HG03565 (cell line): Measurements from ENCODE around the gene KRT36.

Experiments used
- ATAC-seq: cut with Tn5 transposase; IDR thresholded peaks from one replicate; pipeline ENCODE4 v1.9.1; 2021; ENCODE audit warnings: mild to moderate bottlenecking, moderate library complexity; ENCODE audit not compliant: unreplicated experiment

The KRT36 gene

DNA sequence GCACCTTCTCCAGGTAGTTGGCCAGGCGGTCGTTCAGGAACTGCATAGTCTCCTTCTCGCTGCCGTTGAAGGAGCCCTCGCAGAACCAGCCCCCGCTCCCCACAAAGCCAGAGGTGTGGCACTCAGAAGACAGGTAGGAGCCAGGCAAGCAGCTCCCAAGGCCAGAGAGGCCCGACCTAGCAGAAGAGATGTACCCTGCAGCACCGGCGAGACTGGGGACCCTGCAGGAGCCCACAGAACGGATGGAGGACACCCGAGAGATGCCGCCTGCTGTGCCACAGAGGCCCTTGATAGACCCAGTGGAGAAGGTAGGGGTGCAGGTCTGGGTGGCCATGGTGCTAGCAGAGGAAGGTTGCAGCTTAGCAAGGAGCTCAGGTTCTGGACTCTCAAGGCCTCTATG lies at the start of gene KRT36:
KRT36 (minus strand) TSS at position 380 of the 400 bp plus-strand sequence; CDS start at position 334, 46 bp downstream.
- no peak for ATAC-seq

DNA sequence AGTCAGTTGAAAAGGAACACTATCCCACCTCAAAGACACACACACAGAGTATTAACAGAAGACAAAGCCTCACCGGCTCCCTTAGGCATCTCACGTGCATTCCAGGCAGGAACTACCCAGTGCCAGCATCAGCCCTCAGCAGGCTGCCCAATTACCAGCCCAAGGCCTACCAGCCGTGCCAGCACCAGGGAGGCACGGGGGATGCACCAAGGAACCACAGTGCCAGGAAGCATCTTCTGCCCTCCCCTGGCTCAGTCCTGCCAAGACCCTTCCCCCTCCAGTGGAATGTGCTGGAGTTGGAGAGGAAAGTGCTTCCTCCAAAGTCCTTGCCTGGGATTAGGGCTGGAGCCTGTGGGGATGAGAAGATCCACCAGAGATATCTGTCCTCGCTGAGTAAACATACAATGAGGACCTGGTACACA lies 49.4 kb upstream of the KRT36 start:
- ATAC-seq = no peak

DNA sequence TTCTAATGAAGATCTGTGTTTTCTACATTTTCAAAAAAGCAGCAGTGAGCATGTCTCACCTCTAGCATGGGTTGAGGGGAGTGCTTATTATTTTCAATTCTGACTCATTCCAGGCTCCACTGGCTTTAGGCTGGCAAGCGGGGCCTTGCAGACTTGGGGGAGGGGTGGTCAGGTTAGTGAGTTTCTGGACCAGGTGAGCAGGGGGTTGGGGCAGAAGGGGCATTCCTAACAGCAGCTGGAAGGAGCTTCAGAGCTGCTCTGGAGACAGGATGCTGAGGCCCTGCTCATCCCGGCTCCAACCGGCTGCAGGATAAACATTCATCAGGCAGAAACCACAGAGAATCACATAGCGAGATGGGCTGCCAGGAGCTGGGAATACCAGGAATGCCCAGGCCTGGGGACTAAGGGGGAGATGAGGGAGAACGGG lies 48.9 kb upstream of the KRT36 start:
- no peak for ATAC-seq

DNA sequence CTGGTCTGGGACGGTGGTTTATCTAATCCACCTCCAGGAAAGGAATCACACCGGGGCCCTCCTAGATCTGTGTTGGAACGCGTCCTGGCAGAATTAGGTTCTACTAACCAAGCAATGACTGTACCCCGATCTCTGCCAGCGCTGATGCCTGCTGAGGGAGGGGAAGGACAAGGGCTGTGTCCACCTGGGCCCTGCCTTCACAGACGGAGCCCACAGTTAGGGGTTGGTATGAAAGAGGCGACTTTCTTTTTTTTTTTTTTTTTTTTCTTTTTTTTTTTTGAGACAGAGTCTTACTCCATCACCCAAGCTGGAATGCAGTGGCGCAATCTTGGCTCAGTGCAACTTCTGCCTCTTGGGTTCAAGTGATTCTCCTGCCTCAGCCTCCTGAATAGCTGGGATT lies 48.3 kb upstream of the KRT36 start:
- no peak for ATAC-seq

DNA sequence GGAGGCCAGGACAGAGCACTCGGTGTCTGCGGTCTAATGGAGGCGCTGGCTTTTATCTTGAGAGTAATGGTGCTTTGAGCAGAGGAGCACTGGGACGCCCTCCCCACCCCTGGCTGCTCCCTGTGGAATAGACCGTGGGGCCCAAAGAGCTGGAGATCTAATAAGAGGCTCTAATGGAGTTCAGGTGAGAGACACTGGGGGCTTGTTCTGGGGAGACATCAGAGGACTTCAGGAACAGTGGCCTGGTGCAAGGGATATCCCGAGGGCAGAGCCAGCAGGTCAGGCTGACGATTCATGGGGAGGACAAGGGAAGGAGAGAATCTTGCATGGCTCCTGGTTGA lies 47.9 kb upstream of the KRT36 start:
- no peak for ATAC-seq

DNA sequence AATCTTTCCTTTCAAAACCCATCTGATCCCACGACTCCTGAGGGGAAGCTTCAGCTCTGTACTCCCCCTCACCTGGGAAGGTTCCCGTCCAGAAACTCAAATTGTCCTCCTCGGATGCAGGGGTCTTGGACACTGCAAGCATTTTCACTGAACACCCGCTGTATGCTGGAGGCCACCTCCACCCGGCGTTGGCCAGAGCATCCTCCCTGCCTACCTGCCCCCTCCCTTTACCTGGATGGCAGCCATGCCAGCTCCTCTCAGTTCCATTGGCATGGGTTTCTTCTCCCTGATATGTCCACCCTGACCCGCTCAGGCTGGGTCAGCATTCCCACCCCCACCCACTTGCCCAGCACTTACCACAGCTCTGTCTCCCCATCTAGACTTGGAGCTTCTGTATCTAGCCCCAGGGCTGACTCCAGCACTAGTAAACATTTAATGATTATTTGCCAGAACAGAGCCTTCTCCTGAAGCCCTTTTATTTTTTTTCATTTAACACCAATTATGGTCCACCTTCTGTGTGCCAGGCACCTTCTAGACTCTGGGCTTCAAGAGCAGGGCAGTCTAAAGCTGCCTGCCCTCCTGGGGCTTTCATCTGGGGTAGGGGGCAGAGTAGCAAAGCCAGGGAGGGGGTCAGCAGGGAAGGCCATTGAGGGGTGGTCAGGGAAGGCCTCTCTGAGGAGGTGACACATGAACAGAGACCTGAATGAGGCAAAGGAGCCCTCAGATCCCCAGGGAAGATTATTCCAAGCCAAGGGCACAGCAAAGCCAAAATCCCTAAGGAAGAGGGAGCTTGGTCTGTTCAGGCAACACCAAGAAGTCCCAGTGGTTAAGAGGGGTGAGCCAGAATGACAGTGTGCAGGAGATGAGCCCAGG lies 47.3 kb upstream of the KRT36 start:
- ATAC-seq = no peak

DNA sequence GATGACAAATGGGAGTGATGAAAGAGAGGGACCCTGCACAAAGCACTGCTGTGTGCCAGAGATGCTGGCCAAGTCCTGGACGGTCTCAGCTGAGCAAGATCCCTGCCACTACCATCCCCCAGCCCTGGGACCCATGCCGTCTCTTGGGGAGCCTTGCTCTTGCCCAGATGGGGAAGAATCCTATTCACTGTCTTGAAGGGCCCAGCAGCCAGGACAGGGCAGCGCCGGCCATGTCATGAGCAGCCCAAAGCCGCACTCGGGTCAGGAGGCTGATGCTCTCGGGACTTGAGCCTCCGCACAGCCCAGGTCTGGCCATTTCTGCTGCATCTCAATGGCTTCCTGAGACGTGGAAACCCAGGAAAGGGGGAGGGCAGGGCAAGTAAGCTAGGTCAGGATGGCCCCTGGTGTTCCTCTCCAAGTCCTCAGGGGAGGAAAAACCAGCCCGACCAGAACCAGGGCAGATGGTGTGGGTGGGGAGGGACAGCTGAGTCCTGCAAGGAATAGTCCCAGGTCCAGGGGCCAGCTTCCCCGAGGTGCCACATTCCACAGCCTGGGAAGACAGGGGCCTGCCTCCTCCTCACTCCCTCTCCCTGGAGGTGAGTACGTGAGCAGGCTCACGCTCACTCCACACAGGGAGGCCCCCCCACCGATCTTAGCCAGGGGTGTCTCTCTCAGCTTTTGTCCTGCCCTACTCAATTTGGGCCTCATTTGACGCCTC lies 46.2 kb upstream of the KRT36 start:
- ATAC-seq = no peak

DNA sequence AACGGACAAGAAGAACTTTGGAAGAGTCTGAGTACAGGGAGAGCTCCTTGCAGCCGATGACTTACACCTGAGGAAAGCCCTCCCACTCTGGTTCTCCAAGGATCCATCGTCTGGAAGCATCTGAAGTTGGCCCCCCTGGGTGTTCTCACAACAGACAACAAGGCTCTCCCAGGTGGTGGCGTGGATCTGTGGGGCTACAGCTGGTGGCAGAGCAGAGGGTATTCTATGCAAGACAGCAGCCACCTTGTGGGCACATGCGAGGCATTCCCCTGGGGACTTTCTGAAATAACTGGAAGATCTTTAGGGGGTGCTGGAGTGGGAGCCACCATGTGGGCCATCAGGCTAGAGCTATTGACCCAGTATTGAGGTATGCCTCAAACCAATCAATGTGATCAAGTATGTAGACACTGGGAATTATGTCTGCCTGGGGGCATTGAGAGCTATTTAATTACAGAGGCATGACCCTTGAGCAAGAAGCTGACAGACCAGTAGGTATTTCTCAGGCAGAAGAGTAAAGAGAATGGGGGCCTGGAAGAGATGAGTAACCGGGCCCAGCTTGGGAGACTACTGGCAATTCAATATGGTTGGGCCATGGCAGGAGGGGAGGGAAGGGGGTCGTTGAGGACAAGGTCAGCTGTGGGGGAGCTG lies 45.3 kb upstream of the KRT36 start:
- no peak for ATAC-seq

DNA sequence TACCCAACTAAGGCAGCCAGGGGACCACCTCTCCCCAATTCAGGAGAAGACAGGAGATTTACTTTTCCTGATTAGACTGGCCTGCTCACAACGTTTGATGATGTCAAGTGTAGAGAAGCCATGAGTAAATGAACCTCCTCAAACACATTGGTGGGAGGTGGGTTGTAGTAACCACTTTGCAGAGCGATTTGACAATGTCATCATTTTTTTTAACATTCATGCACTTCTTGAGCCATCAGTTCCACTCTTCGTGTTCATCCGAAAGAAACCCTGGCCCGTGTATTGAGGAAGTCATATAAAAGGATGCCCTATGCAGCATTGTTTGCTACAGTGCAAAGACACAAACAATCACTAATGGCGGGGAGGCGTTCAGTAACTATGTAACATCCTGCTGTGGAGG lies 43.9 kb upstream of the KRT36 start:
- no peak for ATAC-seq

DNA sequence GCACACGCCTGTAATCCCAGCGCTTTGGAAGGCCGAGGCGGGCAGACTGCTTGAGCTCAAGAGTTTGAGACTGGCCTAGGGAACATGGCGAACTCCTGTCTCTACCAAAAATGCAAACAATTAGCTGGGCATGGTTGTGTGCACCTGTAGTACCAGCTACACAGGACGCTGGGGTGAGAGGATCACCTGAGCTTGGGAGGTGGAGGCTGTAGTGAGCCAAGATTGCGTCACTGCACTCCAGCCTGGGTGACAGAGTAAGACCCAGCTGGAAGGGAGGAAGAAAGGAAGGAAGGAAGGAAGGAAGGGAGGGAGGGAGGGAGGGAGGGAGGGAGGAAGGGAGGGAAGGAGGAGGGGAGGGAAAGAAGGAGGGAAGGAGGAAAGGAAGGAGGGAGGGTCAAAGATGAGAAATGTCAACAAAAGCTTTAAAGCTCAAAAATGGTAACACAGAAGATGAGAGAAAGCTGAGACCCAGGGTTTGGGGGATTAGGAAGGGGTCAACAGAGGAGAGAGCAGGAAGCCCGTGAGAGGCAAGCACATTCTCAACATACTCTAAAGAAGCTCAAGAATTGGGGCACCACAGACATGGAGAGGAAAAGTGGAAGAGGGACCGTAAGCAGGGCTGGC lies 43.3 kb upstream of the KRT36 start:
- ATAC-seq = no peak

DNA sequence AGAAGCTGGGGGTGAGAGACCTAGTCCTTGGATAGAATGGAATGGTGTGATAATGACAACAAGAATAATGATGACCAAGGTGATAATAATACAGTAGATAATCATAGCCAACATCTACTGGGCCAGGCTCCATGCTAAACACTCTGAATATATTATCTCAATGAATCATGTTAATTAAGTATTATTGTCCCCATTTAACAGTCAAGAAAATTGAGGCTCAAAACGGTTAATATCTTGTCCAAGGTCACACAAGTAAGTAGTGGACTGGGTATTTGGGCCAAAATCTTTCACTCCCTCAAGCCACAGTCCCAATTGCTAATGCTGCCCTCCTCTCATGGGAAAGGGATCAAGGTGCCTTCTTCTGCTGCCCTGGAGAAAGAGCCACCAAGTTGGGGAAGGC lies 42.3 kb upstream of the KRT36 start:
- no peak for ATAC-seq

DNA sequence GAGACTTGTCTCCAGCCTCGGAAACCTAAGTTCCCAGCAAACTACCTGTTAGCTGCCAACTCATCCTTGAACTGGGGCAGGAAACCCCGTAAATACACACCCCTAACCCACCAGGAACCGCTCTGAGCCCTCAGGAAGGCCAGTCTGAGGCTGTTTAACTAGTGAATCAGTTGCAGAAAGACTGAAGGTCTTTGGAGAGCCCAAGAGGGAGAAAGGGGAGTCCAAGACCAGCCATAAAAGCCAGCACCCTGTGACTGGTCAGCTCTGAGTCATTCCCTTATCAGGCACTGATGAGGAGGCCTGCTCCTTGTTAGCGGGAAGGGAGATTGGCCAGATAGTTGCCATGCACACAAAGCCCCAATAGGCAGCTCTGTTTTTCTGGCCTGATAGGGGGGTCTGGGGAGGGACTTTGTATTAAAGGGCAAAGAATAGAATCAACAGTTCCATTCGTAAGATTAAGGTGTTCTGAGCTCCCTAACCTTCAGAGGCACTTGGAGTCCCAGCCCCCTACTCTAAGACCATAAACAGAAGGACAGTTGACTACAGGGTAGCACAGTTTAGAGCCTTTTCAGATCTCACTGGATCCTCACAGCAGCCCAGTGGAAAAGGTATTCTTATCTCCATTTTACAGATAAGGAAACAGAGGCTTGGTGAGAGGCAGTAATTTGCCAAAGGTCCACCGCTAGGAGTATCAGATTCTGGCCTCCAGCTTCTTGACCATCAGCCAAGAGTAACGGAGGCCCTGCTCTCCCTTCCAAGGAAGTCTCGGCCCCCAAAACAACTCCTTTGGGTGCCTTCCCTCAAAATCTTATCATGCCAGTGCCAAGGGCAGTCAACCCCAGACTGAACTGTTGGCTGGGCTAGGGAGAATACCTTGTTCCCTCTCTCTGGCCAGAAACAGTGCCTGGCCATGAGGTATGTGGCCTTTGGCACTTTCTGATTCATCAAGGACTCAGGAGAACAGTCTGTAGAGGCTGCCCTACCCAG lies 40.6 kb upstream of the KRT36 start:
- ATAC-seq = no peak

DNA sequence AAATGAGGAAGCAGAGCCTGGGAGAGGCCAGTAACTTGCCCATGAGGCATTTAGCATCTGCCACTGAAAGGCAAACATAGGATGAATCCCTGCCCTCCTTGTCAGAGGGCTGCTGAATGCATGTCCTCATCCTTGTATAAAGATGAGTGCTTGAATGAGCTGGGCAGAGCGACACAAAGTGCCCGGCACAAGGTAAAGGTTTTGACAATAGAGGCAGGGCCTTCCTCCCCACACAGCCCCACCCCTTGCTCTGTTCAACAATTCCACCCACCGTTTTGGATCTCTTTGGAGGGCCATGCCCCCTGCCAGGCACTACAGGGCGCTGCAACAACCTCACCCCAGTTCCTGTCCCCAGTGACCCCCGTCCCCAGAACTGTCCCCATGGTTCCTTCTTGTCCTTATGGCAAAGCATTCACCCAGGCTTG lies 39.8 kb upstream of the KRT36 start:
- no peak for ATAC-seq

DNA sequence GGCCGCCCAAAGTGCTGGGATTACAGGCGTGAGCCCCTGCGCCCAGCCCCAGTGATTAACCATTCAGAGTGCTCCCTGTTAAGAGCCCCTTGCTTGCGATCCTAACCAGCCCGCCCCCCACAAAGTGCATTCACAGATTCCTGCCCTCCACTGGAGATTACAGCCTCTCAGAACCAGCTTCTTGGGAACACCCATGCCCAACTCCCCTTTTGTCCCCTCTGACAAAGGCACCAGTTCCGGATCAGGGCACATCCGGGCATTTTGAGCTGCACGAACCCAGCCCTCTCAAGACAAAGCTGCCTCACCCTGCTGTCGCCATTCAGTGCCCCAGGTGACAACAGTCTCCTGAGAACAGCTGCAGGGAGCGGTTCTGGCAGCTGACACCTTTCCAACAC lies 39.2 kb upstream of the KRT36 start:
- no peak for ATAC-seq

DNA sequence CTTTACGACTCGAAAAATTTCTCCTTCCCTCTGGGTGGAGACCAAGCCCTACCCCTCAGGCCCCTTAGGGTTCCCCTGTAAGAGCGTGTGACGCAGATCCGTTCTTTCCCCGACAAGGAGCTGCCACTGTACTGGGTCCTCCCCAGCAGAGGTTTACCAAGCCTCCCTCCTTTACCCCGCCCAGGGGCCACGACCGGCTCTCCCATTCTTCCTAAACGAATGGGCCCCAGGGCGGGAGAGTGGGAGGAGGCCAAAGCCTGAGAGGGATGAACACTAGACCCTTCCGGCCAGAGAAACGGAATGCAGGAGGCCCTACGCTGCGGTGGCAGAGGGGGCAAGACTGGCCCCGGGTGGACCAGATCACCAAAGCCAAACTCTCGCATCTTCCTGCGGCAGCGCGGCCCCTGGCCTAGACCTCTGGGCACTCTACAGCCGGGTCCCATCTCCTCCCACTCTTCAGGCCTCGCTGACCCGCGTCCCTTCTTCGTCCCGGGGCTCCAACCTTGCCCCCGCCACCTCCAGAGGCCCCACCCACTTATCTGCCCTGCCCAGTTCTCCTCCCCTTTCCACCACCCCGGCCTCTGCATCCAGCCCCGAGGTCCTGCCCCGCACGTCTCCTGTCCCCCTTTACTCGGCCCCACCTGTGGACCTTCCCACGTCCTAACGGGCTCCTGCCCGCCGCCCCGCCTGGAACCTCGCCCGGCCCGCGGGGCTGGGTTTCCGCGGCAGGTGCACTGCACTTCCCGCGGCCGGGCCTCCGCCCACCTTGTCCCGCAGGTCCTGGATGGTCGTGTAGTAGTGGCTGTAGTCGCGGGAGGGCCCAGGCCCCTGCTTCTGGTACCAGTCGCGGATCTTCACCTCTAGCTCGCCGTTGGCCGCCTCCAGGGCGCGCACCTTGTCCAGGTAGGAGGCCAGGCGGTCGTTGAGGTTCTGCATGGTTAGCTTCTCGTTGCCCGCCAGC lies 37.6 kb upstream of the KRT36 start:
- ATAC-seq = no peak

DNA sequence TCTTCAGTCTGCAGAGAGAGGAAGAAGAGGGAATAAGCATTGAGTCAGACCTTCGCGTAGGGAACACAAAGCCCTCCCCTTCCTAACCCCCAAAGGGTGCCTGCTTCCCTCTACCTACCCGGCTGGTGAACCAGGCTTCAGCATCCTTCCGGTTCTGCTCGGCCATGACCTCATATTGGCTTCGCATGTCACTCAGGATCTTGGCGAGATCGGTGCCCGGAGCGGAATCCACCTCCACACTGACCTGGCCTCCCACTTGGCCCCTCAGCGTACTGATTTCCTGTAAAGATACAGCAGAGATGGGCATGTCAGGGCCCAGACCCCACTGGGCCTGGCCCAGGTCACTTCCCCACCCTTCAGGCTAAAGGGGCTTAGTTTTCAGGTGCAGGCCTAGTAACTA lies 34.6 kb upstream of the KRT36 start:
- no peak for ATAC-seq

DNA sequence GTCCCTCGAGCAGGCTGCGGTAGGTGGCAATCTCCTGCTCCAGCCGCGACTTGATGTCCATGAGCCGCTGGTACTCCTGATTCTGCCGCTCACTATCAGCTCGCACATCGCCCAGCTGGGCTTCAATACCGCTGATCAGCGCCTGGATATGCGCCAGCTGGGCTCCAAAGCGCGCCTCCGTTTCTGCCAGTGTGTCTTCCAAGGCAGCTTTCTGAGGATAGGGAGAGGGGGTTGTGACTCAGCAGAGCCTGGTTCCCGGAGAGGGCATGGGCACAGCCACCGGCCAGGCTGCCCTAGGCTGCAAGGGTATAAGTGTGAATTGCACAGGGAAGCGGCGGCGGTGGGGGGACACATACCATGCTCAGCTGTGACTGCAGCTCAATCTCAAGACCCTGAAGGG lies 34.1 kb upstream of the KRT36 start:
- ATAC-seq = no peak

DNA sequence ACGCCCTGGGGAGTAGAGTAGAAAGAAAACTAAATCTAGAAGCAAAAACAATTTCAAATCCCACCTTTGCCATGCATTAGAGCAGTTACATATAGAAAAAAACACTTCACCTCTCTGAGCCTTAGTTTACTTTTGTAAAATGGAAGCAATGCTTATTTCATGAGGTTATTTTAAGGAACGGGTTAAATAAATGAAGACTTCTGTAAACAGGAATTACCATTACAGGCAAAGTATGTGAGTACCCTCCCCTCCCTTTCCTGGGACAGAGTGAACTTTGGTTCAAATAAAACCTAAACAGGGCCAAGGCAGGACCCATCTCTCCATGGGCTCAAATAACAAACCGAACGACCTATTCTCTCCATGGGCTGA lies 33.5 kb upstream of the KRT36 start:
- ATAC-seq = no peak
